Smooth muscle cell (in vitro differentiated cells): ENCODE data around the gene TEX44. TPM values are rescaled to one million over a fixed set of nuclear protein-coding genes. Genes with fewer than 3 reads are reported as not detected.
"Not testable (repeated sequence)": the region's sequence is repeated elsewhere in the genome, so short reads cannot be mapped to it uniquely, and the experiment has no call there.

Experiments used
- DNase-seq: peaks from one replicate; lab custom pipeline; 2025; ENCODE audit not compliant: unreplicated experiment; lab: John Stamatoyannopoulos, UW
- H2AFZ ChIP-seq: fragments of 200-600 bp; sonication (generic); 2 replicates; pipeline ENCODE4 v1.6.0; 2016; ENCODE audit warnings: antibody characterized with exemption, low read depth, mild to moderate bottlenecking
- H3F3A ChIP-seq: fragments of 200-600 bp; sonication (generic); 2 replicates; pipeline ENCODE4 v1.6.0; 2017; ENCODE audit warnings: antibody characterized with exemption, low read depth
- H3K27ac ChIP-seq: fragments of 200-600 bp; sonication (generic); 2 replicates; pipeline ENCODE4 v1.5.1; 2016; ENCODE audit warnings: low read depth, mild to moderate bottlenecking
- H3K27me3 ChIP-seq: fragments of 200-600 bp; sonication (generic); 2 replicates; pipeline ENCODE4 v1.6.1; 2016; ENCODE audit warnings: low read depth, mild to moderate bottlenecking
- H3K36me3 ChIP-seq: fragments of 200-600 bp; sonication (generic); 2 replicates; pipeline ENCODE4 v1.5.1; 2016; ENCODE audit warnings: low read depth
- H3K4me1 ChIP-seq: fragments of 200-600 bp; sonication (generic); 2 replicates; pipeline ENCODE4 v1.5.1; 2016; ENCODE audit warnings: low read depth
- H3K4me2 ChIP-seq: fragments of 200-600 bp; sonication (generic); 2 replicates; pipeline ENCODE4 v1.6.0; 2016; ENCODE audit warnings: mild to moderate bottlenecking
- H3K4me3 ChIP-seq: fragments of 200-600 bp; sonication (generic); 2 replicates; pipeline ENCODE4 v1.5.1; 2016; ENCODE audit warnings: mild to moderate bottlenecking
- H3K79me2 ChIP-seq: fragments of 200-600 bp; sonication (generic); 2 replicates; pipeline ENCODE4 v1.6.0; 2016; ENCODE audit warnings: low read depth, mild to moderate bottlenecking
- H3K9ac ChIP-seq: fragments of 200-600 bp; sonication (generic); 2 replicates; pipeline ENCODE4 v1.6.0; 2016; ENCODE audit warnings: low read depth
- H3K9me3 ChIP-seq: fragments of 200-600 bp; sonication (generic); replicated peaks from 2 replicates; pipeline ENCODE4 v1.5.1; 2016; ENCODE audit warnings: low read depth
- H4K20me1 ChIP-seq: fragments of 200-600 bp; sonication (generic); 2 replicates; pipeline ENCODE4 v1.6.0; 2016; ENCODE audit warnings: low read depth
- WGBS: methylation state at CpG from one replicate; pipeline ENCODE4 v1.1.7; 2016; ENCODE audit warnings: low lambda C conversion rate; 5-methylcytosine and 5-hydroxymethylcytosine counted together
- polyA plus RNA-seq: library from polyadenylated mRNA; unstranded; fragments of >200 nt; fragmentation: Nextera tagmentation; extraction: Ambion mirVana; gene quantifications from 2 replicates; pipeline ENCODE4 v1.2.1, GENCODE V29; 2016
- total RNA-seq: library from RNA; depleted of rRNA; stranded (reverse); fragments of >200 nt; gene quantifications from 2 replicates; pipeline ENCODE4 v1.2.3, GENCODE V29; 2014
- TF ChIP-seq, protein P1 (sequence below): fragments of 200-600 bp; sonication (generic); IDR thresholded peaks from 2 replicates; pipeline ENCODE4 v1.5.1; 2017; ENCODE audit warnings: borderline replicate concordance, mild to moderate bottlenecking, antibody characterized with exemption; ENCODE audit not compliant: insufficient read depth, poor library complexity, severe bottlenecking

TEX44 gene
- total and polyA plus RNA-seq, 2 experiments from 2014 or later, result not detected

DNA sequence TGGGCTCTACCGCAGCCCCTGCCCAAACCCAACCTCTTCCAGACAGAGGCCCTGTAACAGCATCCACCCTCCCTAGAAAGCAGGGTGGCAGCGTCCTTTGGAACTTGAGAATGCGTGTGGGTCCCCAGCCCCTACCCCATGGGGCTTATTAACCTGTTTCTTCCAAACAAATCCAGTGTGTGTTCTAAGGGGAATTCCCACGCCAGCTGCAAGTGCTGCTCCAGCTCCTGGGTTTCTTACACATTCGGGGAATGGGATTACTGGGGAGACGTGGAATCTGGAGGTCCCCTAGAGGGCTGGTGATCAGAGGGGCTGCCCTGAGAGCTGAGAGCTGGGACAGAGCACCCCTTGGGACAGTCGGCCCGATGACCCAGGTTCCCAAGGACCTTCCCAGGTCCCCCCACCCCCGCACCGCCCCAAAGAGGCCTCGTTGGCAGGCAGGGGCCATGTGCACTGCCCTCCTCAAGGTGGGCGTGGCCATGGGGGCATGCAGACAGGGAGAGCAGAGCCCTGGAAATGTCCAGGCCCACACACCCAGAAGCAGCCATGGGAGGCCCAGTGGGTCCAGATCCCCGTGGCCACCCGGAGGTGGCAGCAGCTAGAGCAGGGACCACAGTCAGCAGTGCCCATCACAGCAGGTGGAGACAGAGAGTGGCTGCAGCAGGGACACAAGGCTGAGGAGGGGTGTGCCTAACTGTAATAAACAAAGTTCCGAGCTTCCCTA, 18.8 kb upstream of the TEX44 start:
- H3K4me3 ChIP-seq, result no peak overlapping the region
- no peak overlapping the region for H3K9ac ChIP-seq
- H3K4me1 ChIP-seq, result peaks cover 11% of the 10 kb centered on the region
- H3F3A ChIP-seq, result no peaks in the 10 kb centered on the region
- no peaks in the 10 kb centered on the region for H3K36me3 ChIP-seq
- TF ChIP-seq, protein P1, sequence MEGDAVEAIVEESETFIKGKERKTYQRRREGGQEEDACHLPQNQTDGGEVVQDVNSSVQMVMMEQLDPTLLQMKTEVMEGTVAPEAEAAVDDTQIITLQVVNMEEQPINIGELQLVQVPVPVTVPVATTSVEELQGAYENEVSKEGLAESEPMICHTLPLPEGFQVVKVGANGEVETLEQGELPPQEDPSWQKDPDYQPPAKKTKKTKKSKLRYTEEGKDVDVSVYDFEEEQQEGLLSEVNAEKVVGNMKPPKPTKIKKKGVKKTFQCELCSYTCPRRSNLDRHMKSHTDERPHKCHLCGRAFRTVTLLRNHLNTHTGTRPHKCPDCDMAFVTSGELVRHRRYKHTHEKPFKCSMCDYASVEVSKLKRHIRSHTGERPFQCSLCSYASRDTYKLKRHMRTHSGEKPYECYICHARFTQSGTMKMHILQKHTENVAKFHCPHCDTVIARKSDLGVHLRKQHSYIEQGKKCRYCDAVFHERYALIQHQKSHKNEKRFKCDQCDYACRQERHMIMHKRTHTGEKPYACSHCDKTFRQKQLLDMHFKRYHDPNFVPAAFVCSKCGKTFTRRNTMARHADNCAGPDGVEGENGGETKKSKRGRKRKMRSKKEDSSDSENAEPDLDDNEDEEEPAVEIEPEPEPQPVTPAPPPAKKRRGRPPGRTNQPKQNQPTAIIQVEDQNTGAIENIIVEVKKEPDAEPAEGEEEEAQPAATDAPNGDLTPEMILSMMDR, result no peak
- H3K79me2 ChIP-seq, result no peaks in the 10 kb centered on the region
- H3K27ac ChIP-seq, result no peak overlapping the region
- no peak for DNase-seq
- H3K4me2 ChIP-seq, result no peak overlapping the region
- H4K20me1 ChIP-seq, result no peaks in the 10 kb centered on the region
- WGBS, result 90% methylated on average over 15 of the region's 15 CpGs
- no peaks in the 10 kb centered on the region for H3K27me3 ChIP-seq
- no peaks in the 10 kb centered on the region for H3K9me3 ChIP-seq
- H2AFZ ChIP-seq, result no peak overlapping the region

DNA sequence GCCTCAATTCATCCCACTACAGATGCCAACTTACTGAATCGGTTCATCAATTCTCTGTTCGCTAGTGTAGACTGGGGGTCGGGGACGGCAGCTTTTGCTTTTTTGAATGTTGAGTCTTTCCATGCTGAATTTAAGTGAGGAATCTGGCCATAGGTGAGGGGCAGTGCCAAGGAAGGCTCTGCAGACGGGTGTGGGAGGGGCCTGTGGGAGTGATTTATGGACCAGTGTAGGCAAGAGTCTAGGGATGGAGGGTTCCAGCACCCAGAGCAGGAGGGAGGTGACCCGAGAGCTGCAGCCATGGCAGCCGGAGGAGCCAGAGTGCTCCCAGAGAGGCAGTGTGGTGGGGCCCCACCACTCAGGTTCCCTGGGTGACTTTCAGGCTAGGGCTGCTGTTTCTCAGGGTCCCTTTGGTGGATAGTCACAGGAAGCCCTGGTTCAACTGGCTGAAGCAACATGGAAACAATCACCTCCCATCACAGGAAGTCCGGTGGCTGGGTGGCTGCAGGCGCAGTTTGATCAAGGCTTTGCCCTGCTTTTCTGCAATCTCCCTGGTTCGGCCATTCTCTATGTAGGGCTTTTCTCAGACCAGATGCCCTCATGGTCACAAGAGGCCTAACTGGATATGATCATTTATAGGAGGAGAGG, 16.9 kb upstream of the TEX44 start:
- no peak for DNase-seq
- H3K4me2 ChIP-seq, result no peak overlapping the region
- H3K9me3 ChIP-seq, result no peaks in the 10 kb centered on the region
- no peak overlapping the region for H2AFZ ChIP-seq
- H3K27me3 ChIP-seq, result no peaks in the 10 kb centered on the region
- H3K79me2 ChIP-seq, result no peaks in the 10 kb centered on the region
- H3K9ac ChIP-seq, result no peak overlapping the region
- H3K27ac ChIP-seq, result no peak overlapping the region
- WGBS, result 97% methylated on average over 9 of the region's 10 CpGs
- H4K20me1 ChIP-seq, result no peaks in the 10 kb centered on the region
- peaks cover 11% of the 10 kb centered on the region for H3K4me1 ChIP-seq
- H3K4me3 ChIP-seq, result no peak overlapping the region
- H3F3A ChIP-seq, result no peaks in the 10 kb centered on the region
- no peaks in the 10 kb centered on the region for H3K36me3 ChIP-seq
- TF ChIP-seq, protein P1, result no peak

DNA sequence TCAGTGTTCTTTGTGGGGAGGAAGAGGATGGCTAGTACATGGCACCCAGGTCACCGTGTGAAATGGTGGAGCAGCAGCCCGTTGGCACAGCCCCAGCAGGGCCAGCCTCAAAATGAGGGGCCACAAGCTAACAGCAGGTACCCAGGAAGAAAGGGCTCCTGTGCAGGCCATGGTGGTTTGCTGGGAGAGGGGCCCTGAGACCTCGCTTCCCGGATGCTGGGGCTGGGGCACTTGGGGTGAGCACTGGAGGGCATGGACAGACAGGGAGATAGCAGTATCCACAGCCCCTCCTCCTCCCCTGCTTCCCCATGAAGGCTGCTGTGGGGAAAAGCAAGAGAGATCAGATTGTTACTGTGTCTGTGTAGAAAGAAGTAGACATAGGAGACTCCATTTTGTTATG, 16.2 kb upstream of the TEX44 start:
- 87% methylated on average over 4 of the region's 4 CpGs for WGBS
- no peaks in the 10 kb centered on the region for H3K27me3 ChIP-seq
- peaks cover 11% of the 10 kb centered on the region for H3K4me1 ChIP-seq
- DNase-seq, result no peak
- no peaks in the 10 kb centered on the region for H3F3A ChIP-seq
- H3K9me3 ChIP-seq, result no peaks in the 10 kb centered on the region
- no peak overlapping the region for H3K4me3 ChIP-seq
- no peak overlapping the region for H2AFZ ChIP-seq
- no peak overlapping the region for H3K27ac ChIP-seq
- H3K36me3 ChIP-seq, result no peaks in the 10 kb centered on the region
- H3K9ac ChIP-seq, result no peak overlapping the region
- TF ChIP-seq, protein P1, result no peak
- H3K79me2 ChIP-seq, result no peaks in the 10 kb centered on the region
- H3K4me2 ChIP-seq, result no peak overlapping the region
- no peaks in the 10 kb centered on the region for H4K20me1 ChIP-seq

DNA sequence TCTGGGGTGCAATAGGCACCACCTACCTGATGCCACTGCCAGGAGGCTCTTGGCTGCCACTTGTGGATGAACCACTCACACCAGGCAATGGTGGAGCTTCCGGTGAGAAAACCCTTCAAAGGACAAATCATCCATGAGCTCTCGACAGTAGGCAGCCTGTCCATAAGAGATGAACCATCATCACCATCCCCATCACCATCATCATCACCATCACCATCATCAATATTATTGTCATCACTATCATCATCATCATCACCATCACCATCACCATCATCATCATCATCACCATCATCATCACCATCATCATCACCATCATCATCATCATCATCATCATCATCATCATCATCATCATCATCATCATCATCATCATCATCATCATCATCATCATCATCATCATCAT, 14.0 kb upstream of the TEX44 start:
- not testable (repeated sequence) for H2AFZ ChIP-seq, H3K9me3 ChIP-seq, H4K20me1 ChIP-seq, H3K4me3 ChIP-seq, H3K27ac ChIP-seq, DNase-seq, H3F3A ChIP-seq, H3K9ac ChIP-seq, H3K79me2 ChIP-seq, H3K4me1 ChIP-seq, H3K4me2 ChIP-seq, H3K27me3 ChIP-seq, H3K36me3 ChIP-seq
- 95% methylated on average over 2 of the region's 2 CpGs for WGBS
